PC-9 (cell line): ENCODE results near the gene TRPC4AP. TPM values are rescaled to one million over a fixed set of nuclear protein-coding genes. Genes with fewer than 3 reads are reported as not detected.

Experiments used
- BruUV-seq: library from RNA; stranded (reverse); fragments of 400-500 nt; replicated peaks from 2 replicates; lab custom pipeline; 2021; lab: Mats Ljungman, UMichigan
- CTCF ChIA-PET: fragments of 300-600 bp; sonication (Branson Sonifier 250); formaldehyde crosslinking; loops from one replicate; lab custom pipeline; 2022; ENCODE audit warnings: antibody characterized with exemption; lab: Charles Lee
- POLR2A ChIA-PET: fragments of 300-600 bp; sonication (Branson Sonifier 250); formaldehyde crosslinking; loops from one replicate; lab custom pipeline; 2022; ENCODE audit warnings: antibody characterized with exemption; ENCODE audit not compliant: unreplicated experiment; lab: Charles Lee
- DNase-seq, 2 experiments: peaks; one replicate each; pipeline versions ENCODE4 v3.0.0 to v3.0.0-alpha.2; 2015 to 2022; ENCODE audit warnings: mixed read lengths in 1 of 2
- H2AFZ ChIP-seq: fragments of 200-600 bp; sonication (generic); 2 replicates; pipeline ENCODE4 v1.8.1; 2017; ENCODE audit warnings: antibody characterized with exemption
- H3F3A ChIP-seq: fragments of 200-600 bp; sonication (generic); 2 replicates; pipeline ENCODE4 v1.8.1; 2017; ENCODE audit warnings: antibody characterized with exemption, mild to moderate bottlenecking, low read depth; ENCODE audit not compliant: insufficient read depth
- H3K27ac ChIP-seq: fragments of 200-600 bp; sonication (generic); 2 replicates; pipeline ENCODE4 v1.6.1; 2016; ENCODE audit warnings: mixed run types
- H3K27me3 ChIP-seq: fragments of 200-600 bp; sonication (generic); 2 replicates; pipeline ENCODE4 v1.6.1; 2016; ENCODE audit warnings: low read depth, mixed run types; ENCODE audit not compliant: insufficient read depth
- H3K36me3 ChIP-seq: fragments of 200-600 bp; sonication (generic); 2 replicates; pipeline ENCODE4 v1.6.1; 2016; ENCODE audit warnings: low read depth, mixed run types
- H3K4me1 ChIP-seq: fragments of 200-600 bp; sonication (generic); replicated peaks from 2 replicates; pipeline ENCODE4 v1.6.1; 2016; ENCODE audit warnings: mixed run types; ENCODE audit not compliant: insufficient read depth
- H3K4me2 ChIP-seq: fragments of 200-600 bp; sonication (generic); 2 replicates; pipeline ENCODE4 v1.6.1; 2017; ENCODE audit warnings: mixed run types
- H3K4me3 ChIP-seq: fragments of 200-600 bp; sonication (generic); 2 replicates; pipeline ENCODE4 v1.6.1; 2016; ENCODE audit warnings: mixed run types
- H3K79me2 ChIP-seq: fragments of 200-600 bp; sonication (generic); 2 replicates; pipeline ENCODE4 v1.6.1; 2017; ENCODE audit warnings: low read depth, mixed run types
- H3K9me2 ChIP-seq: fragments of 200-600 bp; sonication (generic); 2 replicates; pipeline ENCODE4 v1.8.1; 2017; ENCODE audit warnings: mild to moderate bottlenecking; ENCODE audit not compliant: insufficient read depth
- H3K9me3 ChIP-seq: fragments of 200-600 bp; sonication (generic); 2 replicates; pipeline ENCODE4 v1.8.1; 2016; ENCODE audit warnings: low read depth; ENCODE audit not compliant: insufficient read depth
- H4K20me1 ChIP-seq: fragments of 200-600 bp; sonication (generic); 2 replicates; pipeline ENCODE4 v1.8.1; 2017; ENCODE audit not compliant: insufficient read depth
- CTCF ChIP-seq: fragments of 200-600 bp; sonication (generic); conservative IDR thresholded peaks from 2 replicates; pipeline ENCODE4 v1.6.1; 2017; ENCODE audit warnings: mixed run types, antibody characterized with exemption, mild to moderate bottlenecking, moderate library complexity
- EZH2 ChIP-seq: fragments of 200-600 bp; sonication (generic); IDR thresholded peaks from 2 replicates; pipeline ENCODE4 v1.8.0; 2017; ENCODE audit warnings: antibody characterized with exemption, low read depth
- intact Hi-C: fragments of 100-400 bp; cut with micrococcal nuclease; formaldehyde crosslinking; loops from one replicate; pipeline ENCODE4 v1.10.0; 2022; ENCODE audit not compliant: unreplicated experiment
- total RNA-seq: library from RNA; stranded (reverse); gene quantifications from 2 replicates; pipeline ENCODE4 v1.2.3, GENCODE V29; 2021

The TRPC4AP gene
- total RNA-seq, 1 experiment from 2014 or later, result 51.0 TPM

- no peak for DNase-seq
- no peaks in the 10 kb centered on the region for H3K9me3 ChIP-seq
- intact Hi-C loops, result no loop called here
- ChIA-PET CTCF (interaction anchor here (0.6 kb wide), 1 partner anchor 246 kb away, joined by 18 read pairs; the partner anchor contains the start of gene ACSS2), POLR2A (interaction anchor here (0.7 kb wide), 1 partner anchor 505 kb away, joined by 5 read pairs; no protein-coding TSS in a partner anchor)
- no peak overlapping the region for H2AFZ ChIP-seq
- no peaks in the 10 kb centered on the region for H3K27me3 ChIP-seq
- TF ChIP-seq CTCF, result no peak
- TF ChIP-seq EZH2, result no peak
- peaks cover 26% of the 10 kb centered on the region for H3K36me3 ChIP-seq
- no peak overlapping the region for H3K27ac ChIP-seq
- H3K9me2 ChIP-seq, result no peaks in the 10 kb centered on the region
- BruUV-seq, result no TSS peak
- no peaks in the 10 kb centered on the region for H3F3A ChIP-seq
- no peaks in the 10 kb centered on the region for H3K79me2 ChIP-seq
- H3K4me1 ChIP-seq, result 0 out of 2 replicates have a peak, but pooled peaks cover 8% of the 10 kb centered on the region
- H4K20me1 ChIP-seq, result no peaks in the 10 kb centered on the region
- H3K4me2 ChIP-seq, result no peak overlapping the region
- H3K4me3 ChIP-seq, result no peak overlapping the region
Observed at GRCh38 chr20:35122756-35123405, 30.3 kb upstream of the TRPC4AP start.

- H3K9me2 ChIP-seq, result no peaks in the 10 kb centered on the region
- H3K9me3 ChIP-seq, result no peaks in the 10 kb centered on the region
- ChIA-PET CTCF (interaction anchor here (0.7 kb wide), 1 partner anchor 24 kb away, joined by 10 read pairs; no protein-coding TSS in a partner anchor), POLR2A (no interaction called here)
- BruUV-seq, result no TSS peak
- H4K20me1 ChIP-seq, result no peaks in the 10 kb centered on the region
- no peak overlapping the region for H2AFZ ChIP-seq
- DNase-seq, result no peak
- H3F3A ChIP-seq, result no peaks in the 10 kb centered on the region
- no peaks in the 10 kb centered on the region for H3K79me2 ChIP-seq
- H3K4me3 ChIP-seq, result no peak overlapping the region
- TF ChIP-seq EZH2, result no peak
- no peak for TF ChIP-seq CTCF
- 0 out of 2 replicates have a peak, but pooled peaks cover 8% of the 10 kb centered on the region for H3K4me1 ChIP-seq
- no peaks in the 10 kb centered on the region for H3K27me3 ChIP-seq
- H3K36me3 ChIP-seq, result peaks cover 25% of the 10 kb centered on the region
- H3K4me2 ChIP-seq, result no peak overlapping the region
- no peak overlapping the region for H3K27ac ChIP-seq
- intact Hi-C loops, result no loop called here
Observed at GRCh38 chr20:35121186-35121585, 28.6 kb upstream of the TRPC4AP start.

- no peaks in the 10 kb centered on the region for H3K79me2 ChIP-seq
- no peak overlapping the region for H3K4me3 ChIP-seq
- H3K4me2 ChIP-seq, result no peak overlapping the region
- BruUV-seq, result no TSS peak
- no peak overlapping the region for H2AFZ ChIP-seq
- ChIA-PET POLR2A (no interaction called here), CTCF (interaction anchor here (0.7 kb wide), 1 partner anchor 23 kb away, joined by 10 read pairs; no protein-coding TSS in a partner anchor)
- H3K27ac ChIP-seq, result no peak overlapping the region
- H3K9me2 ChIP-seq, result no peaks in the 10 kb centered on the region
- intact Hi-C loops, result no loop called here
- H3K27me3 ChIP-seq, result no peaks in the 10 kb centered on the region
- TF ChIP-seq EZH2 (no peak), CTCF (no peak)
- no peaks in the 10 kb centered on the region for H3F3A ChIP-seq
- H3K9me3 ChIP-seq, result no peaks in the 10 kb centered on the region
- DNase-seq, result peak in 1 of 2 experiments; percentile 66
- 0 out of 2 replicates have a peak, but pooled peaks cover 8% of the 10 kb centered on the region for H3K4me1 ChIP-seq
- no peaks in the 10 kb centered on the region for H4K20me1 ChIP-seq
- H3K36me3 ChIP-seq, result peaks cover 24% of the 10 kb centered on the region
Observed at GRCh38 chr20:35120012-35120701, 27.6 kb upstream of the TRPC4AP start.
